HCT116 (cell line): ENCODE results near the gene SPDYE4. TPM values are rescaled to one million over a fixed set of nuclear protein-coding genes. Genes with fewer than 3 reads are reported as not detected.

Source experiments
- ATAC-seq: fragments of 200-7000 bp; cut with Tn5 transposase; 2 replicates; pipeline ENCODE4 v1.9.1; 2020; ENCODE audit warnings: mild to moderate bottlenecking, moderate library complexity
- BruUV-seq: library from RNA; stranded (reverse); fragments of 400-500 nt; replicated peaks from 2 replicates; lab custom pipeline; 2021; lab: Mats Ljungman, UMichigan
- CTCF ChIA-PET: fragments of 300-600 bp; sonication (Branson Sonifier 250); formaldehyde crosslinking; loops from one replicate; lab custom pipeline; 2021; ENCODE audit warnings: antibody characterized with exemption; lab: Charles Lee
- POLR2A ChIA-PET: fragments of 300-600, 350-600 bp; sonication (Branson Sonifier 250); formaldehyde crosslinking; loops from one replicate; lab custom pipeline; 2021; ENCODE audit warnings: antibody characterized with exemption; lab: Charles Lee
- RAD21 ChIA-PET, 2 experiments: fragments of 300-600 bp; sonication (Branson Sonifier 250); formaldehyde crosslinking; loops; one replicate each; lab custom pipeline; 2023; ENCODE audit warnings: low total read pairs in 2 of 2; ENCODE audit not compliant: uncharacterized antibody in 2 of 2, unreplicated experiment in 2 of 2, low non-redundant PET in 1 of 2; lab: Charles Lee
- DNase-seq: peaks from one replicate; pipeline ENCODE4 v3.0.0-alpha.2; 2010; ENCODE audit warnings: low read depth, low spot score
- H2AFZ ChIP-seq: fragments of 200-600 bp; shearing (Covaris generic), sonication (generic); 2 replicates; pipeline ENCODE4 v1.6.1; 2017; ENCODE audit warnings: low read depth, mixed run types, mixed read lengths, antibody characterized with exemption, low read length; ENCODE audit not compliant: poor library complexity, severe bottlenecking
- H3K27ac ChIP-seq: 2 replicates; pipeline ENCODE4 v1.5.1; 2012; ENCODE audit warnings: low read depth, low read length
- H3K27me3 ChIP-seq: fragments of 200-600 bp; sonication (generic); 2 replicates; pipeline ENCODE4 v1.6.1; 2016; ENCODE audit warnings: mixed run types, low read length, mixed read lengths; ENCODE audit not compliant: insufficient read depth
- H3K36me3 ChIP-seq, 2 experiments: fragments of 200-500 bp in 1 of 2; fragments of 200-600 bp in 1 of 2; sonication (Bioruptor generic) in 1 of 2; sonication (generic) in 1 of 2; 2 replicates each; pipeline versions ENCODE4 v1.5.1 to v1.6.1; 2014 to 2016; ENCODE audit warnings: low read length in 2 of 2, inconsistent platforms in 1 of 2, mixed read lengths in 1 of 2, mixed run types in 1 of 2; ENCODE audit not compliant: insufficient read depth in 2 of 2, control insufficient read depth in 1 of 2
- H3K4me1 ChIP-seq, 2 experiments: fragments of 200-600 bp in 1 of 2; sonication (generic) in 1 of 2; 2 replicates each; pipeline versions ENCODE4 v1.5.1 to v1.6.1; 2012 to 2017; ENCODE audit warnings: low read length in 2 of 2, inconsistent platforms in 1 of 2, mild to moderate bottlenecking in 1 of 2, mixed read lengths in 1 of 2, mixed run types in 1 of 2, moderate library complexity in 1 of 2; ENCODE audit not compliant: insufficient read depth in 2 of 2, control insufficient read depth in 1 of 2
- H3K4me2 ChIP-seq: fragments of 200-600 bp; sonication (generic); 2 replicates; pipeline ENCODE4 v1.6.1; 2017; ENCODE audit warnings: mixed run types, low read length, mixed read lengths
- H3K4me3 ChIP-seq, 2 experiments: fragments of 200-600 bp in 1 of 2; sonication (generic) in 1 of 2; replicated peaks in 1 of 2; 2 replicates each; pipeline ENCODE4 v1.5.1; 2011 to 2016; ENCODE audit warnings: low read length in 2 of 2, control low read depth in 1 of 2, low read depth in 1 of 2, mild to moderate bottlenecking in 1 of 2, mixed read lengths in 1 of 2, mixed run types in 1 of 2
- H3K79me2 ChIP-seq: fragments of 200-600 bp; sonication (generic); 2 replicates; pipeline ENCODE4 v1.6.1; 2017; ENCODE audit warnings: mild to moderate bottlenecking, mixed run types, low read length, moderate library complexity, mixed read lengths; ENCODE audit not compliant: insufficient read depth
- H3K9ac ChIP-seq: fragments of 200-600 bp; sonication (generic); 2 replicates; pipeline ENCODE4 v1.6.1; 2016; ENCODE audit warnings: low read length, mixed read lengths
- H3K9me2 ChIP-seq: fragments of 200-600 bp; sonication (generic), shearing (Covaris generic); 2 replicates; pipeline ENCODE4 v1.6.1; 2017; ENCODE audit warnings: mixed run types, mild to moderate bottlenecking, moderate library complexity; ENCODE audit not compliant: insufficient read depth
- H3K9me3 ChIP-seq, 2 experiments: fragments of 200-500 bp in 1 of 2; fragments of 200-600 bp in 1 of 2; sonication (Bioruptor generic) in 1 of 2; sonication (generic) in 1 of 2; 2 replicates each; pipeline ENCODE4 v1.6.1; 2014 to 2017; ENCODE audit warnings: low read length in 2 of 2, mixed read lengths in 2 of 2, inconsistent platforms in 1 of 2, low read depth in 1 of 2, mild to moderate bottlenecking in 1 of 2, mixed run types in 1 of 2, moderate library complexity in 1 of 2; ENCODE audit not compliant: control insufficient read depth in 1 of 2, insufficient read depth in 1 of 2
- H4K20me1 ChIP-seq: fragments of 200-600 bp; sonication (generic), shearing (Covaris generic); 2 replicates; pipeline ENCODE4 v1.6.1; 2017; ENCODE audit warnings: mixed run types, mild to moderate bottlenecking, moderate library complexity; ENCODE audit not compliant: insufficient read depth
- ELF1 ChIP-seq: IDR thresholded peaks from 2 replicates; pipeline ENCODE4 v1.6.1; 2012; ENCODE audit warnings: low read depth, borderline replicate concordance
- EZH2phosphoT487 ChIP-seq: fragments of 200-600 bp; IDR thresholded peaks from 2 replicates; pipeline ENCODE4 v1.6.1; 2018; ENCODE audit warnings: antibody characterized with exemption, borderline replicate concordance
- POLR2AphosphoS5 ChIP-seq: IDR thresholded peaks from 2 replicates; pipeline ENCODE4 v1.6.1; 2011; ENCODE audit warnings: mild to moderate bottlenecking, low read depth, low read length, moderate library complexity
- RAD21 ChIP-seq: IDR thresholded peaks from 2 replicates; pipeline ENCODE4 v1.6.1; 2012; ENCODE audit warnings: low read depth, mild to moderate bottlenecking
- SIN3A ChIP-seq: IDR thresholded peaks from 2 replicates; pipeline ENCODE4 v1.6.1; 2012; ENCODE audit warnings: low read depth
- SRF ChIP-seq: IDR thresholded peaks from 2 replicates; pipeline ENCODE4 v1.6.1; 2012; ENCODE audit warnings: low read depth
- TCF7L2 ChIP-seq: IDR thresholded peaks from 2 replicates; pipeline ENCODE4 v1.7.0; 2011; ENCODE audit warnings: borderline replicate concordance, inconsistent platforms; ENCODE audit not compliant: insufficient read depth, insufficient read length; ENCODE audit errors: extremely low read depth
- YY1 ChIP-seq: IDR thresholded peaks from 2 replicates; pipeline ENCODE4 v1.6.1; 2011; ENCODE audit warnings: low read length, low read depth, moderate library complexity, mild to moderate bottlenecking; ENCODE audit not compliant: insufficient replicate concordance; ENCODE audit errors: extremely low read depth
- intact Hi-C: fragments of 100-400 bp; cut with micrococcal nuclease; formaldehyde crosslinking; loops from 2 replicates; pipeline ENCODE4 v1.10.0; 2022
- total RNA-seq: library from RNA; stranded (reverse); gene quantifications from one replicate; pipeline ENCODE4 v1.2.1, GENCODE V29; 2021; ENCODE audit not compliant: unreplicated experiment
- TF ChIP-seq, protein P1 (sequence below): IDR thresholded peaks from 2 replicates; pipeline ENCODE4 v1.6.1; 2012; ENCODE audit warnings: low read depth

Gene SPDYE4
- total RNA-seq, 1 experiment from 2014 or later: not detected

DNA sequence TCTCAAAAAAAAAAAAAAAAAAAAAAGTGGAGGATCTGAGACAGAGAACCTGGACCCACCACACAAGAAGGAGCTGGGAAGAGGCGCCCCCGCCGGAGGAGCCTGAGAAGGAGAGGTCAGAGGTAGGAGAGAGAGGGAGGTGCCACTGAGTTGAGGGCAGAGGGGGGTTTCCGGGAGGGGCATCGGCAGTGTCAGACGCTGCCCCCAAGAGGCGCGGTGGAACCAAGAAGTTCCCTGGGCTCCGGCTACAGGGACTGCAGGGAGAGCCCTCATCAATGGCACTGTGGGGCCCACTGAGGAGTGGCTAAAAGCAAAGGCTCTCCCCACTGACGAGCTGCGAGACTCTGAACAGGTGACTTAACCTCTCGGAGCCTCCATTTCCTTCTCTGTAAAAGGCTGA is 17.9 kb downstream of the SPDYE4 start:
- ChIA-PET POLR2A (no interaction called here), RAD21 (interaction anchor here in 1 of 2 experiments (0.7 kb wide), 1 partner anchor 479 kb away, joined by 3 read pairs; no protein-coding TSS in a partner anchor), CTCF (interaction anchor here (1.0 kb wide), 1 partner anchor 357 kb away, joined by 3 read pairs; no protein-coding TSS in a partner anchor)
- Histone ChIP-seq H3K4me2 (no peak overlapping the region), H3K79me2 (no peaks in the 10 kb centered on the region), H4K20me1 (no peaks in the 10 kb centered on the region), H3K27ac (no peak overlapping the region), H3K4me1 (peaks cover 0 to 2% of the 10 kb centered on the region in 2 experiments; a peak in 1 of 4 replicates), H3K4me3 (no peak overlapping the region), H3K9me3 (no peaks in the 10 kb centered on the region)
- intact Hi-C loops: no loop called here
- no peak for DNase-seq
- TF ChIP-seq SIN3A: no peak
- TF ChIP-seq RAD21: peak; percentile 29; the same call in 1 of the 2 replicates
- no peak for TF ChIP-seq SRF
- TF ChIP-seq, all 23 proteins: peak for 1
- Histone ChIP-seq H3K9me2 (no peaks in the 10 kb centered on the region), H3K36me3 (no peaks in the 10 kb centered on the region), H3K27me3 (peaks cover 19% of the 10 kb centered on the region), H2AFZ (no peak overlapping the region), H3K9ac (no peak overlapping the region)
- BruUV-seq: no TSS peak
- no peak for ATAC-seq

DNA sequence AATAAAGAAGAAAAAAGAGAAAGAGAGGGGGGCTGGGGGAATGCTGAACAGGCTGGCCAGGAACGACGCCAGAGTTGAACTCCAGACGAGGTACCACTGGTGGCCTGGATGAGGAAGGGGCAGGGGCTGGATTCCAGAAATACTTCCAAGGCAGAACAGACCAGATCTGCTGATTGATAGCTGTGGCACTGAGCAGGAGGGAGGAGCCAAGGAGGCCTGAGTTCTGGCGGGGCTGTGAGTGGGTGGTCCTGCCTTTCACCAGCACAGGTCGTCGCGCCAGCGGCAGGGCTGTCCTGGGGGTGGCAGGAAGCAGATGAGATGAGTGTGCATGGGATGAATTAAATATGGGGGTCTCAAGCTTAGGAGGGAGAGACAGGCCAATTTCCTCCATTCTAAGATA is 19.2 kb downstream of the SPDYE4 start:
- no peaks in the 10 kb centered on the region for H3K9me3 ChIP-seq
- no TSS peak for BruUV-seq
- no peak overlapping the region for H3K4me3 ChIP-seq
- no peaks in the 10 kb centered on the region for H3K4me1 ChIP-seq
- H3K27ac ChIP-seq: no peak overlapping the region
- H3K36me3 ChIP-seq: no peaks in the 10 kb centered on the region
- CTCF ChIA-PET: no interaction called here
- no peaks in the 10 kb centered on the region for H3K79me2 ChIP-seq
- no peaks in the 10 kb centered on the region for H3K9me2 ChIP-seq
- H4K20me1 ChIP-seq: no peaks in the 10 kb centered on the region
- TF ChIP-seq POLR2AphosphoS5 (no peak), SRF (no peak), TCF7L2 (no peak), EZH2phosphoT487 (no peak), ELF1 (no peak), YY1 (no peak)
- TF ChIP-seq, protein P1, sequence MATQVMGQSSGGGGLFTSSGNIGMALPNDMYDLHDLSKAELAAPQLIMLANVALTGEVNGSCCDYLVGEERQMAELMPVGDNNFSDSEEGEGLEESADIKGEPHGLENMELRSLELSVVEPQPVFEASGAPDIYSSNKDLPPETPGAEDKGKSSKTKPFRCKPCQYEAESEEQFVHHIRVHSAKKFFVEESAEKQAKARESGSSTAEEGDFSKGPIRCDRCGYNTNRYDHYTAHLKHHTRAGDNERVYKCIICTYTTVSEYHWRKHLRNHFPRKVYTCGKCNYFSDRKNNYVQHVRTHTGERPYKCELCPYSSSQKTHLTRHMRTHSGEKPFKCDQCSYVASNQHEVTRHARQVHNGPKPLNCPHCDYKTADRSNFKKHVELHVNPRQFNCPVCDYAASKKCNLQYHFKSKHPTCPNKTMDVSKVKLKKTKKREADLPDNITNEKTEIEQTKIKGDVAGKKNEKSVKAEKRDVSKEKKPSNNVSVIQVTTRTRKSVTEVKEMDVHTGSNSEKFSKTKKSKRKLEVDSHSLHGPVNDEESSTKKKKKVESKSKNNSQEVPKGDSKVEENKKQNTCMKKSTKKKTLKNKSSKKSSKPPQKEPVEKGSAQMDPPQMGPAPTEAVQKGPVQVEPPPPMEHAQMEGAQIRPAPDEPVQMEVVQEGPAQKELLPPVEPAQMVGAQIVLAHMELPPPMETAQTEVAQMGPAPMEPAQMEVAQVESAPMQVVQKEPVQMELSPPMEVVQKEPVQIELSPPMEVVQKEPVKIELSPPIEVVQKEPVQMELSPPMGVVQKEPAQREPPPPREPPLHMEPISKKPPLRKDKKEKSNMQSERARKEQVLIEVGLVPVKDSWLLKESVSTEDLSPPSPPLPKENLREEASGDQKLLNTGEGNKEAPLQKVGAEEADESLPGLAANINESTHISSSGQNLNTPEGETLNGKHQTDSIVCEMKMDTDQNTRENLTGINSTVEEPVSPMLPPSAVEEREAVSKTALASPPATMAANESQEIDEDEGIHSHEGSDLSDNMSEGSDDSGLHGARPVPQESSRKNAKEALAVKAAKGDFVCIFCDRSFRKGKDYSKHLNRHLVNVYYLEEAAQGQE: no peak
- no peak overlapping the region for H2AFZ ChIP-seq
- POLR2A ChIA-PET: no interaction called here
- no peak for ATAC-seq
- intact Hi-C loops: no loop called here
- H3K27me3 ChIP-seq: peaks cover 19% of the 10 kb centered on the region
- no peak for DNase-seq
- no peak overlapping the region for H3K9ac ChIP-seq
- RAD21 ChIA-PET: no interaction called here
- no peak overlapping the region for H3K4me2 ChIP-seq
